Trophoblast cell (in vitro differentiated cells and primary cell): Measurements from ENCODE around the gene SH3TC2.

ENCODE experiments used
- DNase-seq, 2 donors: peaks; one replicate each; pipeline ENCODE4 v3.0.0-alpha.2; 2016
- H2AFZ ChIP-seq: 2 replicates; pipeline ENCODE4 v1.6.1; 2013; ENCODE audit warnings: low read length, moderate library complexity, mild to moderate bottlenecking; ENCODE audit not compliant: insufficient read depth, poor library complexity
- H2AK5ac ChIP-seq: 2 replicates; pipeline ENCODE4 v1.6.1; 2013; ENCODE audit warnings: mild to moderate bottlenecking, low read length
- H2BK120ac ChIP-seq: 2 replicates; pipeline ENCODE4 v1.6.1; 2013; ENCODE audit warnings: low read length, mild to moderate bottlenecking, moderate library complexity; ENCODE audit not compliant: insufficient read depth, poor library complexity
- H2BK12ac ChIP-seq: 2 replicates; pipeline ENCODE4 v1.6.1; 2013; ENCODE audit warnings: mild to moderate bottlenecking, low read length, moderate library complexity
- H2BK5ac ChIP-seq: 2 replicates; pipeline ENCODE4 v1.6.1; 2013; ENCODE audit warnings: low read length, low read depth, moderate library complexity, mild to moderate bottlenecking; ENCODE audit not compliant: poor library complexity
- H3K14ac ChIP-seq: 2 replicates; pipeline ENCODE4 v1.6.1; 2013; ENCODE audit warnings: mild to moderate bottlenecking, low read length
- H3K18ac ChIP-seq: 2 replicates; pipeline ENCODE4 v1.6.1; 2013; ENCODE audit warnings: mild to moderate bottlenecking, low read length
- H3K23ac ChIP-seq: 2 replicates; pipeline ENCODE4 v1.6.1; 2013; ENCODE audit warnings: low read length
- H3K27ac ChIP-seq: 2 replicates; pipeline ENCODE4 v1.5.1; 2013; ENCODE audit warnings: low read depth, mild to moderate bottlenecking, inconsistent platforms, low read length, moderate library complexity
- H3K27me3 ChIP-seq: 2 replicates; pipeline ENCODE4 v1.6.1; 2013; ENCODE audit warnings: inconsistent platforms, mild to moderate bottlenecking, low read length, moderate library complexity; ENCODE audit not compliant: insufficient read depth
- H3K36me3 ChIP-seq, 2 experiments: 1 replicate in 1 of 2; 2 replicates in 1 of 2; pipeline ENCODE4 v1.6.1; 2013; ENCODE audit warnings: low read length in 2 of 2, mild to moderate bottlenecking in 2 of 2, moderate library complexity in 1 of 2; ENCODE audit not compliant: insufficient read depth in 2 of 2, control insufficient read depth in 1 of 2
- H3K4ac ChIP-seq: 2 replicates; pipeline ENCODE4 v1.6.1; 2013; ENCODE audit warnings: low read depth, mild to moderate bottlenecking, low read length, moderate library complexity
- H3K4me1 ChIP-seq, 2 experiments: 1 replicate in 1 of 2; 2 replicates in 1 of 2; pipeline ENCODE4 v1.6.1; 2013; ENCODE audit warnings: low read length in 2 of 2, mild to moderate bottlenecking in 2 of 2, moderate library complexity in 1 of 2; ENCODE audit not compliant: insufficient read depth in 2 of 2, control insufficient read depth in 1 of 2
- H3K4me2 ChIP-seq: 2 replicates; pipeline ENCODE4 v1.6.1; 2013; ENCODE audit warnings: inconsistent platforms, mild to moderate bottlenecking, low read length, moderate library complexity
- H3K4me3 ChIP-seq: 2 replicates; pipeline ENCODE4 v1.5.1; 2013; ENCODE audit warnings: mild to moderate bottlenecking, low read depth, low read length, inconsistent platforms
- H3K79me1 ChIP-seq: one replicate; pipeline ENCODE4 v1.6.1; 2013; ENCODE audit warnings: low read length
- H3K79me2 ChIP-seq: 2 replicates; pipeline ENCODE4 v1.6.1; 2013; ENCODE audit warnings: low read length, mild to moderate bottlenecking; ENCODE audit not compliant: control insufficient read depth, insufficient read depth, poor library complexity
- H3K9ac ChIP-seq: 2 replicates; pipeline ENCODE4 v1.6.1; 2013; ENCODE audit warnings: mild to moderate bottlenecking, low read length
- H3K9me3 ChIP-seq: 2 replicates; pipeline ENCODE4 v1.6.1; 2013; ENCODE audit warnings: low read depth, mild to moderate bottlenecking, control low read depth, inconsistent platforms, low read length; ENCODE audit not compliant: insufficient read depth
- H4K12ac ChIP-seq: 2 replicates; pipeline ENCODE4 v1.6.1; 2013; ENCODE audit warnings: low read depth, mild to moderate bottlenecking, low read length, moderate library complexity
- H4K8ac ChIP-seq: 2 replicates; pipeline ENCODE4 v1.6.1; 2013; ENCODE audit warnings: low read depth, mild to moderate bottlenecking, low read length, moderate library complexity
- H4K91ac ChIP-seq: one replicate; pipeline ENCODE4 v1.6.1; 2013; ENCODE audit warnings: low read depth, mild to moderate bottlenecking, low read length, moderate library complexity
- WGBS: extraction: QIAGEN DNeasy Blood & Tissue Kit; methylation state at CpG from one replicate; pipeline ENCODE4 v1.1.7; 2013; ENCODE audit warnings: missing lambda C conversion rate; ENCODE audit not compliant: insufficient read length, insufficient coverage; ENCODE audit errors: extremely low coverage; 5-methylcytosine and 5-hydroxymethylcytosine counted together

SH3TC2 gene

DNA sequence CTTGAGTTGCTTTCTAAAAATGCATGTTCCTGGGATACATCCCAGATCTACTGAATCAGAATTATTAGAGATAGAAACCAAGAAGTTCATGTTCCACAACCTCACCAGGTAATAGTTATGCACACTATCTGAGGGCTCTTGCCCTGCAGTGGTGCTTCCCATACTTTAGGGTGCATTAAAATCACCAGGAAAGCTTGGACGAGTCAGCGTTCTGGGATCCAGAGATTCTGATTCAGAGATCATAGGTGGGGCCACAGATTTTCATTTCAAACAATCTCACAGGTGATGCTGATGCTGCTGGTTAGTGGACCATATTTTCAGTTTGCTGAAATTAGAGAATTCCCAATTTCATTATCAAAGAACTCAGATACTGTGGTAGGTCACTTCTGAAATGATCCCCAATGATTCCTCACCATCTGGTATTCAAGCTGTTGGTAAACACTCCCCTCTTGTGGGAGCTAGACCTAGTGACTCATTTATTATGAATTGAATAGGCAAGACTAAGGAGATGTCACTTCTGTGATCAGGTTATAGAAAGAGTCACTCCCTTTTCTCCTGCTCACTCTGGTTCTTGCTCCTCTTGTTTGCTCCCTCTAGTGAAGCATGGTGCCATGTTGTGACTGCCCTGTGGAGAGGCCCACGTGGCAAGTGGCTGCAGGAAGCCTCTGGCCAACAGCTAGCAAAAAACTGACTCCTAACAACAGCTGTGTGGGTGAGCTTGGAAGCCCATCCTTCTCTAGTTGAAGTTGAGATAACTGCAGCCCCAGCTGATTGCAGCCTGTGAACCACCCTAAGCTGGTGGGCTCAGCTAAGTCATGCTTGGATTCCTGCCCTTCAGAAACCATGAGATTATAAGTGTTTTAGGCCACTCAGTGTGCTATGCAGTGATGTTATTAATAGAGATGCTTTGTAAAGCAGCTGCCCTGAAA, 59.8 kb downstream of the SH3TC2 start:
- H3K27me3 ChIP-seq, result no peaks in the 10 kb centered on the region

DNA sequence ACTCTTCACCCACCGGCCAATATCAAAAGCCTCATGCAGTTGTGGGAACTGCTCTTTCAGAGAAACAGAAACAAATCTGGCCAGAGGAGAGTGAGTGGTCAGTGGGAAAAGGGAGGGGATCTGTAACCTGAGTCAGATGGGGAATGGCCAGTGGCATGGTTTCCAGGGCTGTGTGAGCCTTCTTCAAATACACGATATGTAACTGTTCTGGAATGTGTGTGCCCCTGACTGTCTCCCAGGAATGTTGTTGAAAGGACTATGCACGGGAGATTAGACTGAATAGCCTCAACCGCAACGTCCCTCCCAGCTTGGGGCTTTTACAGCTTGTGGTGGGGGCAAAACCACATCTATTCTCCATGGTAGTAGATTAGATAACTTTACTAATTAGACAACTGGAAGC, 60.8 kb downstream of the SH3TC2 start:
- DNase-seq, result peak; percentile 31 to 33
- H3K18ac ChIP-seq, result no peak overlapping the region
- H2AFZ ChIP-seq, result no peak overlapping the region
- no peak overlapping the region for H3K14ac ChIP-seq
- H3K79me1 ChIP-seq, result no peaks in the 10 kb centered on the region
- no peak overlapping the region for H3K4me3 ChIP-seq
- no peaks in the 10 kb centered on the region for H3K27me3 ChIP-seq
- no peak overlapping the region for H4K12ac ChIP-seq
- no peak overlapping the region for H2AK5ac ChIP-seq
- no peak overlapping the region for H3K23ac ChIP-seq
- H3K79me2 ChIP-seq, result no peaks in the 10 kb centered on the region
- peak overlapping the region; percentile 13 for H3K4me2 ChIP-seq
- no peak overlapping the region for H2BK5ac ChIP-seq
- H4K8ac ChIP-seq, result no peak overlapping the region
- H3K4ac ChIP-seq, result no peak overlapping the region
- H2BK120ac ChIP-seq, result no peak overlapping the region
- no peak overlapping the region for H3K27ac ChIP-seq
- WGBS, result no CpG with 5 or more reads among the region's 5 CpGs
- H3K4me1 ChIP-seq, result peaks cover 4 to 10% of the 10 kb centered on the region in 2 experiments
- no peaks in the 10 kb centered on the region for H3K36me3 ChIP-seq
- H2BK12ac ChIP-seq, result no peak overlapping the region
- no peak overlapping the region for H4K91ac ChIP-seq
- peaks cover 2% of the 10 kb centered on the region for H3K9me3 ChIP-seq
- no peak overlapping the region for H3K9ac ChIP-seq

More for the DNA sequence above, 59.8 kb downstream of the SH3TC2 start:
- Histone ChIP-seq H3K36me3 (no peaks in the 10 kb centered on the region), H4K12ac (no peak overlapping the region), H3K79me2 (no peaks in the 10 kb centered on the region), H3K18ac (no peak overlapping the region), H3K23ac (no peak overlapping the region), H2AFZ (no peak overlapping the region), H3K4ac (no peak overlapping the region), H2BK120ac (no peak overlapping the region), H3K9ac (no peak overlapping the region), H3K4me3 (no peak overlapping the region), H3K27ac (no peak overlapping the region), H3K4me1 (peaks cover 4 to 10% of the 10 kb centered on the region in 2 experiments), H3K9me3 (peaks cover 2% of the 10 kb centered on the region), H3K14ac (no peak overlapping the region), H4K91ac (no peak overlapping the region), H2AK5ac (no peak overlapping the region), H3K79me1 (no peaks in the 10 kb centered on the region), H2BK5ac (no peak overlapping the region), H3K4me2 (no peak overlapping the region), H4K8ac (no peak overlapping the region), H2BK12ac (peak overlapping the region; percentile 22)
- no CpG with 5 or more reads among the region's 3 CpGs for WGBS
- DNase-seq, result no peak

DNA sequence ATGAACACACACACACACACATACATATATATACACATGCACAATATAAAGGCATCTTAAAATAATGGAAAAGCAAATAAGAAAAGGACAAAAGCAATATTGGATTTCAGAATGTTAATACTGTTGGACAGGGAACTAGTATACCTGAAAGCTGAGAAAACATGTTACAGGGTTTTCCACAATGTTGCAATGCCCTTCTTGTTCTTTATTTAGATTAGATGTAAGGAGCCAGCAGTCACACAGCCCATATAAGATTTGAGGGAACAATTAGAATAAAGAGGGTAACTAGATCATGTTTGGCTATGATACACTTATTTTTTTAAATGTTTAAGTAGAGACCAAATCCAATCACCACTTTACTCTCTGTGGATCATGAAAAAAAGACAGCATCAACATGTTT, 61.7 kb downstream of the SH3TC2 start:
- H4K91ac ChIP-seq, result no peak overlapping the region
- H3K4ac ChIP-seq, result no peak overlapping the region
- no peaks in the 10 kb centered on the region for H3K36me3 ChIP-seq
- H2AK5ac ChIP-seq, result no peak overlapping the region
- H3K14ac ChIP-seq, result no peak overlapping the region
- no peak overlapping the region for H3K18ac ChIP-seq
- no peak overlapping the region for H3K9ac ChIP-seq
- no peak overlapping the region for H2BK12ac ChIP-seq
- no peaks in the 10 kb centered on the region for H3K79me1 ChIP-seq
- peaks cover 4 to 10% of the 10 kb centered on the region in 2 experiments for H3K4me1 ChIP-seq
- no peak overlapping the region for H2BK120ac ChIP-seq
- H3K27me3 ChIP-seq, result no peaks in the 10 kb centered on the region
- no peak overlapping the region for H3K27ac ChIP-seq
- DNase-seq, result no peak
- no peak overlapping the region for H4K8ac ChIP-seq
- H3K23ac ChIP-seq, result no peak overlapping the region
- no peak overlapping the region for H3K4me3 ChIP-seq
- H3K4me2 ChIP-seq, result no peak overlapping the region
- peaks cover 2% of the 10 kb centered on the region for H3K9me3 ChIP-seq
- no peak overlapping the region for H4K12ac ChIP-seq
- no peaks in the 10 kb centered on the region for H3K79me2 ChIP-seq
- H2AFZ ChIP-seq, result no peak overlapping the region
- H2BK5ac ChIP-seq, result no peak overlapping the region

DNA sequence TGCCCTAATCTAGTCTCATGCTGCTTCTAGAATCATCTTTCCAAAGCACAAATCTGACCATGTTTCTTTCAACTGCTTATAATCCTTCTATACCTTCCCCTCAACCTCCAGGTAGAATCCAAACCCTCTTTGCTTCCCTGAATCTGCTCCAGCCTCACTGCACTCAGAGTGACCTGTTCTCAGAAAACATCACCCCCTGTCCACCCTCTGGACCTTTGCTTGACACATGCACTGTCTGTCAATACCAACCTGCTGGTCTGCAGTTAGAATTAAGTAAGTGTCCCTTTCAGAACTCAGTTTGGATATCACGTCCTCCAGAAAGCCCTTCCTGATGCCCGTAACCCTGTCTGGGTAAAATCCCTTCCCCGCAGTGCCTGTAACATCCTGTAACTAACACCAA, 63.1 kb downstream of the SH3TC2 start:
- Histone ChIP-seq H3K4me3 (no peak overlapping the region), H3K18ac (no peak overlapping the region), H3K36me3 (no peaks in the 10 kb centered on the region), H4K91ac (no peak overlapping the region), H2AK5ac (no peak overlapping the region), H3K23ac (no peak overlapping the region), H4K8ac (no peak overlapping the region), H3K4me1 (peaks cover 4 to 5% of the 10 kb centered on the region in 2 experiments), H3K14ac (no peak overlapping the region), H2BK5ac (no peak overlapping the region), H2BK12ac (no peak overlapping the region), H2BK120ac (no peak overlapping the region), H3K27ac (no peak overlapping the region), H3K4ac (no peak overlapping the region), H4K12ac (no peak overlapping the region), H3K79me1 (no peaks in the 10 kb centered on the region), H2AFZ (no peak overlapping the region), H3K9me3 (no peaks in the 10 kb centered on the region), H3K9ac (no peak overlapping the region), H3K79me2 (no peaks in the 10 kb centered on the region), H3K27me3 (no peaks in the 10 kb centered on the region), H3K4me2 (no peak overlapping the region)
- DNase-seq, result no peak
- no CpG with 5 or more reads among the region's 3 CpGs for WGBS
